Fibroblast of lung (primary cell): ENCODE data around the gene SOX15. TPM values are rescaled to one million over a fixed set of nuclear protein-coding genes. Genes with fewer than 3 reads are reported as not detected.
A peak's percentile ranks its signal among the peaks of the same experiment; 100 is the strongest.

ENCODE experiments used
- DNase-seq, 2 donors: peaks; one replicate each; pipeline versions ENCODE4 v3.0.0 to v3.0.0-alpha.2; 2010; ENCODE audit warnings: low read depth in 2 of 2
- H2AFZ ChIP-seq: 2 replicates; pipeline ENCODE4 v1.5.1; 2012; ENCODE audit warnings: low read length, control low read depth, inconsistent platforms
- H3K27ac ChIP-seq: 2 replicates; pipeline ENCODE4 v1.5.1; 2011; ENCODE audit warnings: low read length, control low read depth; ENCODE audit not compliant: insufficient read depth
- H3K27me3 ChIP-seq: 2 replicates; pipeline ENCODE4 v1.5.1; 2011; ENCODE audit warnings: mild to moderate bottlenecking, low read length; ENCODE audit not compliant: control insufficient read depth, insufficient read depth
- H3K36me3 ChIP-seq: 2 replicates; pipeline ENCODE4 v1.5.1; 2011; ENCODE audit warnings: low read length; ENCODE audit not compliant: control insufficient read depth, insufficient read depth
- H3K4me1 ChIP-seq: 2 replicates; pipeline ENCODE4 v1.5.1; 2011; ENCODE audit warnings: low read length; ENCODE audit not compliant: control insufficient read depth, insufficient read depth; ENCODE audit errors: extremely low read depth
- H3K4me2 ChIP-seq: 2 replicates; pipeline ENCODE4 v1.5.1; 2011; ENCODE audit warnings: low read length, control low read depth; ENCODE audit not compliant: insufficient read depth; ENCODE audit errors: extremely low read depth
- H3K4me3 ChIP-seq, 4 experiments: fragments of 200-600 bp in 1 of 4; sonication (generic) in 1 of 4; replicated peaks in 1 of 4; 2 replicates each; pipeline ENCODE4 v1.5.1; 2011 to 2016; ENCODE audit warnings: low read length in 4 of 4, low read depth in 3 of 4, mild to moderate bottlenecking in 3 of 4, control low read depth in 2 of 4, inconsistent platforms in 1 of 4, mixed read lengths in 1 of 4; ENCODE audit not compliant: insufficient read depth in 1 of 4; ENCODE audit errors: control extremely low read depth in 1 of 4
- H3K79me2 ChIP-seq: 2 replicates; pipeline ENCODE4 v1.5.1; 2012; ENCODE audit warnings: mild to moderate bottlenecking, low read length, inconsistent platforms; ENCODE audit not compliant: control insufficient read depth, insufficient read depth
- H3K9ac ChIP-seq: 2 replicates; pipeline ENCODE4 v1.5.1; 2011; ENCODE audit warnings: mild to moderate bottlenecking, low read length, control low read depth; ENCODE audit not compliant: insufficient read depth
- H3K9me3 ChIP-seq: 2 replicates; pipeline ENCODE4 v1.5.1; 2012; ENCODE audit warnings: low read depth, low read length; ENCODE audit not compliant: control insufficient read depth, insufficient read depth
- H4K20me1 ChIP-seq: 2 replicates; pipeline ENCODE4 v1.5.1; 2011; ENCODE audit warnings: low read length; ENCODE audit not compliant: control insufficient read depth, insufficient read depth; ENCODE audit errors: extremely low read depth
- CTCF ChIP-seq, 2 donors: IDR thresholded peaks in 1 of 2; conservative IDR thresholded peaks in 1 of 2; 1 replicate in 1 of 2; 2 replicates in 1 of 2; pipeline ENCODE4 v1.5.1; 2011 to 2012; ENCODE audit warnings: low read length in 2 of 2, control low read depth in 1 of 2, inconsistent platforms in 1 of 2, low read depth in 1 of 2, mild to moderate bottlenecking in 1 of 2
- EZH2 ChIP-seq: IDR thresholded peaks from 2 replicates; pipeline ENCODE4 v1.5.1; 2012; ENCODE audit warnings: low read length, control low read depth, mild to moderate bottlenecking; ENCODE audit errors: missing control alignments
- polyA plus RNA-seq, 2 donors: library from polyadenylated mRNA; depleted of rRNA in 1 of 2; stranded (reverse) in 1 of 2; unstranded in 1 of 2; fragments of >200 nt; gene quantifications; 2 replicates each; pipeline ENCODE4 v1.2.1, GENCODE V29; 2011 to 2012; ENCODE audit warnings: missing spikeins in 1 of 2
- total RNA-seq: library from RNA; depleted of rRNA; stranded (reverse); fragments of >200 nt; gene quantifications from 2 replicates; pipeline ENCODE4 v1.2.1, GENCODE V29; 2014

Gene SOX15
- total and polyA plus RNA-seq, 2 donors (not counting 1 experiment from before 2014, with no cell fraction given): 0.36 to 0.50 TPM

- Histone ChIP-seq H3K9ac (peak overlapping the region; percentile 86), H2AFZ (no peak overlapping the region), H3K9me3 (no peaks in the 10 kb centered on the region), H3K4me1 (peaks cover 21% of the 10 kb centered on the region), H4K20me1 (no peaks in the 10 kb centered on the region), H3K27me3 (no peaks in the 10 kb centered on the region), H3K79me2 (peaks cover 38% of the 10 kb centered on the region), H3K36me3 (peaks cover 19% of the 10 kb centered on the region), H3K4me2 (peak overlapping the region; percentile 96), H3K27ac (peak overlapping the region; percentile 80), H3K4me3 (peak overlapping the region; percentile 65 to 87 (median 84))
- no peak for TF ChIP-seq EZH2
- TF ChIP-seq CTCF (conservative IDR thresholded peaks at IDR 0.05 in 1 of 2, IDR thresholded peaks at IDR 0.05 in 1 of 2; ENCODE audit: low read depth in 1 of 2, low read length in 2 of 2): no peak
- DNase-seq: no peak
Observed at GRCh38 chr17:7562208-7562605, 27.7 kb downstream of the SOX15 start.

GRCh38 chr17:7561589-7562207, 28.2 kb downstream of the SOX15 start, which contains the start of gene SENP3:
SENP3 (plus strand) TSS chr17:7561919; CDS start chr17:7563077, 1,158 bp downstream.
- Histone ChIP-seq H3K27me3 (no peaks in the 10 kb centered on the region), H3K4me3 (peak within 1 kb of the TSS; percentile 82 to 87 (median 86)), H4K20me1 (no peaks in the 10 kb centered on the region), H3K9me3 (no peaks in the 10 kb centered on the region), H3K27ac (peak within 1 kb of the TSS; percentile 80), H3K79me2 (peaks cover 35% of the 10 kb centered on the region), H3K4me1 (peaks cover 21% of the 10 kb centered on the region), H2AFZ (peak within 1 kb of the TSS; percentile 68), H3K4me2 (peak within 1 kb of the TSS; percentile 96), H3K9ac (peak within 1 kb of the TSS; percentile 86), H3K36me3 (peaks cover 19% of the 10 kb centered on the region)
- DNase-seq: peak; percentile 85 to 91
- TF ChIP-seq CTCF (conservative IDR thresholded peaks at IDR 0.05 in 1 of 2, IDR thresholded peaks at IDR 0.05 in 1 of 2; ENCODE audit: low read depth in 1 of 2, low read length in 2 of 2): no peak
- TF ChIP-seq EZH2: no peak

- peak overlapping the region; percentile 80 for H3K27ac ChIP-seq
- H3K4me3 ChIP-seq: peak overlapping the region; percentile 64 to 87 (median 84)
- no peaks in the 10 kb centered on the region for H4K20me1 ChIP-seq
- peak overlapping the region; percentile 86 for H3K9ac ChIP-seq
- H3K79me2 ChIP-seq: peaks cover 35% of the 10 kb centered on the region
- H2AFZ ChIP-seq: peak overlapping the region; percentile 68
- peaks cover 21% of the 10 kb centered on the region for H3K4me1 ChIP-seq
- DNase-seq: peak; percentile 75 to 77
- H3K36me3 ChIP-seq: peaks cover 19% of the 10 kb centered on the region
- TF ChIP-seq EZH2 (no peak), CTCF (conservative IDR thresholded peaks at IDR 0.05 in 1 of 2, IDR thresholded peaks at IDR 0.05 in 1 of 2; ENCODE audit: low read depth in 1 of 2, low read length in 2 of 2) (peak; percentile 55 to 80)
- peak overlapping the region; percentile 95 for H3K4me2 ChIP-seq
- H3K27me3 ChIP-seq: no peaks in the 10 kb centered on the region
- H3K9me3 ChIP-seq: no peaks in the 10 kb centered on the region
Observed at GRCh38 chr17:7561028-7561575, 28.8 kb downstream of the SOX15 start.
